Tibial nerve (tissue), 4 donors: Measurements from ENCODE around the gene GABPB1. TPM values are rescaled to one million over a fixed set of nuclear protein-coding genes. Genes with fewer than 3 reads are reported as not detected.

Experiments
- DNase-seq, 2 donors: peaks; one replicate each; pipeline ENCODE4 v3.0.0-alpha.2; 2019; ENCODE audit warnings: low spot score in 2 of 2
- H3K27ac ChIP-seq, 4 donors: fragments of 200-600 bp; sonication (generic) in 3 of 4; one replicate each; pipeline ENCODE4 v1.5.1; 2017 to 2019; ENCODE audit warnings: mild to moderate bottlenecking in 1 of 4
- H3K27me3 ChIP-seq, 2 donors: fragments of 200-600 bp; sonication (generic) in 1 of 2; one replicate each; pipeline versions ENCODE4 v1.5.1 to v1.6.0; 2017 to 2019
- H3K36me3 ChIP-seq, 3 donors: fragments of 200-600 bp; sonication (generic); one replicate each; pipeline ENCODE4 v1.5.1; 2018 to 2019
- H3K4me1 ChIP-seq, 4 donors: fragments of 200-600 bp; sonication (generic) in 3 of 4; one replicate each; pipeline ENCODE4 v1.5.1; 2017 to 2019
- H3K4me3 ChIP-seq, 4 donors: fragments of 200-600 bp; sonication (generic) in 3 of 4; one replicate each; pipeline ENCODE4 v1.5.1; 2017 to 2019; ENCODE audit warnings: mild to moderate bottlenecking in 1 of 4, moderate library complexity in 1 of 4
- H3K9me3 ChIP-seq, 4 donors: fragments of 200-600 bp; sonication (generic) in 3 of 4; one replicate each; pipeline ENCODE4 v1.5.1; 2017 to 2019
- CTCF ChIP-seq, 5 experiments: fragments of 200-600 bp in 3 of 5; fragments of 450-650 bp in 2 of 5; sonication (generic) in 3 of 5; IDR thresholded peaks; one replicate each; pipeline ENCODE4 v1.5.1; 2016 to 2019; ENCODE audit warnings: antibody characterized with exemption in 5 of 5, mild to moderate bottlenecking in 3 of 5, moderate library complexity in 2 of 5
- EP300 ChIP-seq, 2 donors: sonication (generic); formaldehyde crosslinking; IDR thresholded peaks; one replicate each; pipeline ENCODE4 v1.6.1; 2017; ENCODE audit warnings: antibody characterized with exemption in 2 of 2, mild to moderate bottlenecking in 1 of 2
- POLR2A ChIP-seq, 2 donors: fragments of 450-650 bp; IDR thresholded peaks; one replicate each; pipeline ENCODE4 v1.6.1; 2017; ENCODE audit warnings: antibody characterized with exemption in 2 of 2, mild to moderate bottlenecking in 2 of 2, moderate library complexity in 2 of 2
- WGBS, 2 donors: methylation state at CpG; one replicate each; pipeline ENCODE4 v1.1.5; 2018; 5-methylcytosine and 5-hydroxymethylcytosine counted together
- total RNA-seq, 4 donors: library from RNA; depleted of rRNA; stranded (reverse); fragments of >200 nt; gene quantifications; one replicate each; pipeline ENCODE4 v1.1.0, GENCODE V29; 2016

GABPB1 gene
- total RNA-seq, 4 donors from 2014 or later = 13.3 to 22.2 (median 17.4) TPM

- H3K9me3 ChIP-seq = no peaks in the 10 kb centered on the region
- no peak overlapping the region for H3K4me3 ChIP-seq
- peaks cover 0 to 12% (median 0%) of the 10 kb centered on the region in 4 donors for H3K4me1 ChIP-seq
- TF ChIP-seq EP300 (IDR thresholded peaks at IDR 0.05) (no peak), POLR2A (IDR thresholded peaks at IDR 0.05) (no peak)
- H3K27me3 ChIP-seq = no peaks in the 10 kb centered on the region
- no peak for DNase-seq
- no peak overlapping the region for H3K27ac ChIP-seq
- WGBS, 2 donors = 81 to 89% methylated on average over 14 of the region's 14 CpGs
- H3K36me3 ChIP-seq = no peaks in the 10 kb centered on the region
These were observed 107.0 kb downstream of the GABPB1 start for GRCh38 chr15:50247819-50248655.

- Histone ChIP-seq H3K4me3 (no peak overlapping the region), H3K36me3 (no peaks in the 10 kb centered on the region), H3K9me3 (no peaks in the 10 kb centered on the region), H3K4me1 (peaks cover 0 to 12% (median 0%) of the 10 kb centered on the region in 4 donors), H3K27me3 (no peaks in the 10 kb centered on the region), H3K27ac (no peak overlapping the region)
- 83 to 88% methylated on average over 2 of the region's 2 CpGs for WGBS, 2 donors
- TF ChIP-seq POLR2A (IDR thresholded peaks at IDR 0.05) = no peak
- no peak for TF ChIP-seq CTCF (IDR thresholded peaks at IDR 0.05)
- no peak for TF ChIP-seq EP300 (IDR thresholded peaks at IDR 0.05)
- no peak for DNase-seq
These were observed 108.4 kb downstream of the GABPB1 start for GRCh38 chr15:50246631-50247030.

GRCh38 chr15:50244959-50245624 lies 109.9 kb downstream of the GABPB1 start:
- TF ChIP-seq POLR2A (IDR thresholded peaks at IDR 0.05) (no peak), EP300 (IDR thresholded peaks at IDR 0.05) (no peak), CTCF (IDR thresholded peaks at IDR 0.05) (no peak)
- no peaks in the 10 kb centered on the region for H3K9me3 ChIP-seq
- H3K36me3 ChIP-seq = no peaks in the 10 kb centered on the region
- peaks cover 0 to 3% (median 0%) of the 10 kb centered on the region in 4 donors for H3K4me1 ChIP-seq
- DNase-seq = no peak
- H3K27ac ChIP-seq = no peak overlapping the region
- no peak overlapping the region for H3K4me3 ChIP-seq
- 91 to 96% methylated on average over 2 of the region's 2 CpGs for WGBS, 2 donors
- no peaks in the 10 kb centered on the region for H3K27me3 ChIP-seq

- Histone ChIP-seq H3K36me3 (no peaks in the 10 kb centered on the region), H3K4me3 (no peak overlapping the region), H3K27me3 (no peaks in the 10 kb centered on the region), H3K9me3 (no peaks in the 10 kb centered on the region), H3K27ac (no peak overlapping the region), H3K4me1 (no peaks in the 10 kb centered on the region)
- DNase-seq = no peak
- no peak for TF ChIP-seq CTCF (IDR thresholded peaks at IDR 0.05)
- no peak for TF ChIP-seq EP300 (IDR thresholded peaks at IDR 0.05)
- TF ChIP-seq POLR2A (IDR thresholded peaks at IDR 0.05) = no peak
- WGBS, 2 donors = 100% methylated on average over 1 of the region's 1 CpG
These were observed 110.8 kb downstream of the GABPB1 start for GRCh38 chr15:50244153-50244552.

- Histone ChIP-seq H3K27me3 (no peaks in the 10 kb centered on the region), H3K36me3 (no peaks in the 10 kb centered on the region), H3K4me1 (no peaks in the 10 kb centered on the region), H3K27ac (no peak overlapping the region), H3K9me3 (no peaks in the 10 kb centered on the region), H3K4me3 (no peak overlapping the region)
- WGBS, 2 donors = 48 to 58% methylated on average over 5 of the region's 5 CpGs
- no peak for DNase-seq
- TF ChIP-seq POLR2A (IDR thresholded peaks at IDR 0.05) = no peak
- no peak for TF ChIP-seq EP300 (IDR thresholded peaks at IDR 0.05)
- TF ChIP-seq CTCF (IDR thresholded peaks at IDR 0.05) = no peak
These were observed 113.1 kb downstream of the GABPB1 start for GRCh38 chr15:50241684-50242450.
